ENCODE measurements around the gene OGFRL1. TPM values are rescaled to one million over a fixed set of nuclear protein-coding genes. Genes with fewer than 3 reads are reported as not detected.

OGFRL1 gene
- polyA plus RNA-seq, 1 donor from 2014 or later, result 2.7 TPM

GRCh38 chr6:71334768-71335167 is 46.2 kb downstream of the OGFRL1 start:
- Mint-ChIP-seq H3K4me3 (no peak overlapping the region), H3K4me1 (no peaks in the 10 kb centered on the region), H3K36me3 (no peaks in the 10 kb centered on the region), H3K9me3 (no peaks in the 10 kb centered on the region), H3K27ac (no peak overlapping the region), H3K27me3 (peaks cover 3% of the 10 kb centered on the region)

GRCh38 chr6:71335544-71335943 is 46.9 kb downstream of the OGFRL1 start:
- Mint-ChIP-seq H3K9me3 (no peaks in the 10 kb centered on the region), H3K36me3 (no peaks in the 10 kb centered on the region), H3K4me1 (no peaks in the 10 kb centered on the region), H3K27ac (no peak overlapping the region), H3K27me3 (peaks cover 3% of the 10 kb centered on the region), H3K4me3 (no peak overlapping the region)

GRCh38 chr6:71336901-71337300 is 48.3 kb downstream of the OGFRL1 start:
- no peaks in the 10 kb centered on the region for H3K9me3 Mint-ChIP-seq
- peaks cover 3% of the 10 kb centered on the region for H3K27me3 Mint-ChIP-seq
- H3K36me3 Mint-ChIP-seq, result no peaks in the 10 kb centered on the region
- H3K4me1 Mint-ChIP-seq, result no peaks in the 10 kb centered on the region
- H3K4me3 Mint-ChIP-seq, result no peak overlapping the region
- no peak overlapping the region for H3K27ac Mint-ChIP-seq

GRCh38 chr6:71338540-71339316 is 50.1 kb downstream of the OGFRL1 start:
- H3K27ac Mint-ChIP-seq, result no peak overlapping the region
- no peak overlapping the region for H3K4me3 Mint-ChIP-seq
- H3K4me1 Mint-ChIP-seq, result no peaks in the 10 kb centered on the region
- peaks cover 3% of the 10 kb centered on the region for H3K27me3 Mint-ChIP-seq
- H3K9me3 Mint-ChIP-seq, result no peaks in the 10 kb centered on the region
- no peaks in the 10 kb centered on the region for H3K36me3 Mint-ChIP-seq

GRCh38 chr6:71342772-71343171 is 54.2 kb downstream of the OGFRL1 start:
- H3K9me3 Mint-ChIP-seq, result no peaks in the 10 kb centered on the region
- H3K4me1 Mint-ChIP-seq, result peaks cover 4 to 8% (median 4%) of the 10 kb centered on the region in 3 donors
- no peak overlapping the region for H3K27ac Mint-ChIP-seq
- no peak overlapping the region for H3K4me3 Mint-ChIP-seq
- peaks cover 6% of the 10 kb centered on the region for H3K27me3 Mint-ChIP-seq
- no peaks in the 10 kb centered on the region for H3K36me3 Mint-ChIP-seq

- Mint-ChIP-seq H3K4me3 (no peak overlapping the region), H3K27ac (no peak overlapping the region), H3K4me1 (peaks cover 4 to 8% (median 5%) of the 10 kb centered on the region in 3 donors), H3K36me3 (no peaks in the 10 kb centered on the region), H3K9me3 (no peaks in the 10 kb centered on the region), H3K27me3 (peaks cover 6% of the 10 kb centered on the region)
These were observed 57.1 kb downstream of the OGFRL1 start for GRCh38 chr6:71345476-71346333.

GRCh38 chr6:71346334-71346694 is 57.7 kb downstream of the OGFRL1 start:
- peaks cover 6% of the 10 kb centered on the region for H3K27me3 Mint-ChIP-seq
- no peaks in the 10 kb centered on the region for H3K36me3 Mint-ChIP-seq
- H3K27ac Mint-ChIP-seq, result no peak overlapping the region
- peaks cover 4 to 8% (median 5%) of the 10 kb centered on the region in 3 donors for H3K4me1 Mint-ChIP-seq
- no peaks in the 10 kb centered on the region for H3K9me3 Mint-ChIP-seq
- no peak overlapping the region for H3K4me3 Mint-ChIP-seq

- Mint-ChIP-seq H3K36me3 (no peaks in the 10 kb centered on the region), H3K27ac (no peak overlapping the region)
These were observed 58.5 kb downstream of the OGFRL1 start for GRCh38 chr6:71347119-71347518.

GRCh38 chr6:71349395-71349794 is 60.8 kb downstream of the OGFRL1 start:
- Mint-ChIP-seq H3K4me1 (peaks cover 4 to 10% (median 5%) of the 10 kb centered on the region in 3 donors), H3K4me3 (no peak overlapping the region), H3K27me3 (peaks cover 6% of the 10 kb centered on the region), H3K36me3 (no peaks in the 10 kb centered on the region), H3K27ac (no peak overlapping the region), H3K9me3 (no peaks in the 10 kb centered on the region)

More at GRCh38 chr6:71347119-71347518, 58.5 kb downstream of the OGFRL1 start:
- H3K4me3 Mint-ChIP-seq, result no peak overlapping the region
- no peaks in the 10 kb centered on the region for H3K9me3 Mint-ChIP-seq
- peaks cover 6% of the 10 kb centered on the region for H3K27me3 Mint-ChIP-seq
- H3K4me1 Mint-ChIP-seq, result peaks cover 4 to 8% (median 5%) of the 10 kb centered on the region in 3 donors

GRCh38 chr6:71349976-71350615 is 61.5 kb downstream of the OGFRL1 start:
- Mint-ChIP-seq H3K27me3 (peaks cover 6% of the 10 kb centered on the region), H3K36me3 (no peaks in the 10 kb centered on the region), H3K4me3 (no peak overlapping the region), H3K27ac (no peak overlapping the region), H3K4me1 (peaks cover 4 to 10% (median 5%) of the 10 kb centered on the region in 3 donors), H3K9me3 (no peaks in the 10 kb centered on the region)

GRCh38 chr6:71351190-71351589 is 62.6 kb downstream of the OGFRL1 start:
- H3K9me3 Mint-ChIP-seq, result peaks cover 0 to 3% (median 0%) of the 10 kb centered on the region in 3 donors
- peaks cover 4 to 8% (median 5%) of the 10 kb centered on the region in 3 donors for H3K4me1 Mint-ChIP-seq
- peak overlapping the region in 2 of 3 donors; percentile 3 to 28 for H3K27ac Mint-ChIP-seq
- no peak overlapping the region for H3K4me3 Mint-ChIP-seq
- peaks cover 4% of the 10 kb centered on the region for H3K27me3 Mint-ChIP-seq
- no peaks in the 10 kb centered on the region for H3K36me3 Mint-ChIP-seq

Data from IgD-negative memory B cell (primary cell).